ENCODE data around the gene ZFYVE21. TPM values are rescaled to one million over a fixed set of nuclear protein-coding genes. Genes with fewer than 3 reads are reported as not detected.
A peak's percentile ranks its signal among the peaks of the same experiment; 100 is the strongest.

Gene ZFYVE21
- total and polyA plus RNA-seq, 8 donors: 13.7 to 32.6 (median 17.3) TPM

- Histone ChIP-seq H3K36me3 (peaks cover 0 to 15% (median 14%) of the 10 kb centered on the region in 3 donors), H3K27me3 (no peaks in the 10 kb centered on the region), H3K4me3 (no peak overlapping the region), H3K9me3 (no peaks in the 10 kb centered on the region), H3K4me1 (peaks cover 0 to 15% (median 2%) of the 10 kb centered on the region in 3 donors), H3K27ac (no peak overlapping the region)
- intact Hi-C loops (cut with DNase I): no loop called here
- no peak for FAIRE-seq
- 91 to 92% methylated on average over 22 of the region's 22 CpGs for WGBS, 2 donors
- DNase-seq: peak in 1 of 6 donors; percentile 49
- TF ChIP-seq, protein P1, sequence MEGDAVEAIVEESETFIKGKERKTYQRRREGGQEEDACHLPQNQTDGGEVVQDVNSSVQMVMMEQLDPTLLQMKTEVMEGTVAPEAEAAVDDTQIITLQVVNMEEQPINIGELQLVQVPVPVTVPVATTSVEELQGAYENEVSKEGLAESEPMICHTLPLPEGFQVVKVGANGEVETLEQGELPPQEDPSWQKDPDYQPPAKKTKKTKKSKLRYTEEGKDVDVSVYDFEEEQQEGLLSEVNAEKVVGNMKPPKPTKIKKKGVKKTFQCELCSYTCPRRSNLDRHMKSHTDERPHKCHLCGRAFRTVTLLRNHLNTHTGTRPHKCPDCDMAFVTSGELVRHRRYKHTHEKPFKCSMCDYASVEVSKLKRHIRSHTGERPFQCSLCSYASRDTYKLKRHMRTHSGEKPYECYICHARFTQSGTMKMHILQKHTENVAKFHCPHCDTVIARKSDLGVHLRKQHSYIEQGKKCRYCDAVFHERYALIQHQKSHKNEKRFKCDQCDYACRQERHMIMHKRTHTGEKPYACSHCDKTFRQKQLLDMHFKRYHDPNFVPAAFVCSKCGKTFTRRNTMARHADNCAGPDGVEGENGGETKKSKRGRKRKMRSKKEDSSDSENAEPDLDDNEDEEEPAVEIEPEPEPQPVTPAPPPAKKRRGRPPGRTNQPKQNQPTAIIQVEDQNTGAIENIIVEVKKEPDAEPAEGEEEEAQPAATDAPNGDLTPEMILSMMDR (IDR thresholded peaks at IDR 0.05): no peak
- no peak for ATAC-seq
Measured at GRCh38 chr14:103693515-103693914, 22.1 kb upstream of the ZFYVE21 start.

DNA sequence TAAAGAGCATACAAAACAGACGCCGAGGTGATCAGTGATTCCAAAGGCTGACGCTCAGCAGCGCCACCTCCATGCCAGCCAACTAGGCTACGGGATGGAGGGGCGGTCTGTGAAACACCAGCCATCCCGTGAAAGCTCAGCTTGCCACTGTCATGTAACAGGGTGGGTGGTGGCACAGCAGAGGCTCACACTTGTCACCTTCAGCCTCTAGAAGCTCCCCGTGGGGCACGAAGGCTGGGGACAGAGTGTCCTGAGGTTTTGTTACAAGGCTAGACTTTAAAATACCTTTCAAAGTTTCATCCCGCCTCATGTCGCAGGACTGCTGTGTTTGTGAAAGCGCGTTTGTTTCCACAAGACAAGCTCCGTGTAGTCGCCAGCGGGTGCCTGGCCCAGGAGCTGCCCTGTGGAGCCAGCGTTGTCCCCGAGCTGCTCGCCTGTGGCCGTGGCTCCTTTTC lies 21.0 kb upstream of the ZFYVE21 start:
- Histone ChIP-seq H3K27ac (no peak overlapping the region), H3K9me3 (no peaks in the 10 kb centered on the region), H3K4me1 (peaks cover 0 to 14% (median 3%) of the 10 kb centered on the region in 3 donors), H3K36me3 (peaks cover 0 to 14% (median 14%) of the 10 kb centered on the region in 3 donors), H3K4me3 (no peak overlapping the region), H3K27me3 (no peaks in the 10 kb centered on the region)
- WGBS, 2 donors: 91 to 95% methylated on average over 20 of the region's 20 CpGs
- no peak for ATAC-seq
- intact Hi-C loops (cut with DNase I): no loop called here
- no peak for FAIRE-seq
- TF ChIP-seq, protein P1 (IDR thresholded peaks at IDR 0.05): no peak
- peak in 1 of 6 donors; percentile 39 for DNase-seq

GRCh38 chr14:103695296-103696069 lies 20.1 kb upstream of the ZFYVE21 start:
- Histone ChIP-seq H3K4me1 (peaks cover 0 to 11% (median 3%) of the 10 kb centered on the region in 3 donors), H3K4me3 (no peak overlapping the region), H3K27ac (no peak overlapping the region), H3K36me3 (peaks cover 0 to 14% (median 14%) of the 10 kb centered on the region in 3 donors), H3K27me3 (no peaks in the 10 kb centered on the region), H3K9me3 (no peaks in the 10 kb centered on the region)
- intact Hi-C loops (cut with DNase I): no loop called here
- FAIRE-seq: no peak
- TF ChIP-seq, protein P1 (IDR thresholded peaks at IDR 0.05): no peak
- 72 to 75% methylated on average over 14 of the region's 14 CpGs for WGBS, 2 donors
- ATAC-seq: no peak
- peak in 2 of 6 donors; percentile 32 to 42 for DNase-seq

- H3K36me3 ChIP-seq: peaks cover 0 to 14% (median 14%) of the 10 kb centered on the region in 3 donors
- H3K4me3 ChIP-seq: no peak overlapping the region
- DNase-seq: peak in 2 of 6 donors; percentile 28 to 30
- H3K27me3 ChIP-seq: no peaks in the 10 kb centered on the region
- 71 to 78% methylated on average over 11 to 12 of the region's 13 CpGs for WGBS, 2 donors
- no peak for FAIRE-seq
- H3K9me3 ChIP-seq: no peaks in the 10 kb centered on the region
- H3K27ac ChIP-seq: no peak overlapping the region
- TF ChIP-seq, protein P1 (IDR thresholded peaks at IDR 0.05): no peak
- ATAC-seq: no peak
- H3K4me1 ChIP-seq: peaks cover 0 to 11% (median 3%) of the 10 kb centered on the region in 3 donors
- intact Hi-C loops (cut with DNase I): no loop called here
Measured at GRCh38 chr14:103696070-103696402, 19.6 kb upstream of the ZFYVE21 start.

Measured in pancreas (tissue), 10 donors.